ENCODE measurements around the gene EIF3K.

GRCh38 chr19:38615007-38615581 lies 3.9 kb upstream of the EIF3K start:
- TF ChIP-seq GATA2 (IDR thresholded peaks at IDR 0.05; ENCODE audit: low read depth, low read length), result no peak
- TF ChIP-seq GATA3 (IDR thresholded peaks at IDR 0.05; ENCODE audit: low read depth, low read length), result no peak
